Inferior parietal cortex (tissue), 1 donor: ENCODE measurements around the gene ARRB1.
A peak's percentile ranks its signal among the peaks of the same experiment; 100 is the strongest.
"Not testable (repeated sequence)": the region's sequence is repeated elsewhere in the genome, so short reads cannot be mapped to it uniquely, and the experiment has no call there.

Experiments
- DNase-seq: peaks from one replicate; pipeline ENCODE4 v3.0.0-alpha.2; 2016; ENCODE audit errors: extremely low spot score

The ARRB1 gene

DNA sequence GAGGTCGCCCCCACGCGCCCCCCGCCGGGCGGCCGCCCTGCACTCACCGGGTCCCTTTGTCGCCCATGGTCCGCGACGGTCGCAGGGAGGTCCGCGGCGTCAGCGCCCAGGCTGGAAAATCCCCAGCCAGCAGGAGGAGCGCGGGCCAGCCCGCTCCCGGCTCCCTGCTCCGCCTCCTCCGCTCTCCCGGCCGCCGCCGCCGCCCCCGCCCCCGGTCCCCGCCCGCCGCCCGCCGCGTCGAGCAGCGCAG is at the start of gene ARRB1:
TSS of gene ARRB1 (minus strand) at position 121 of the 250 bp plus-strand sequence. CDS start at position 67, 54 bp downstream.
- DNase-seq = no peak

DNA sequence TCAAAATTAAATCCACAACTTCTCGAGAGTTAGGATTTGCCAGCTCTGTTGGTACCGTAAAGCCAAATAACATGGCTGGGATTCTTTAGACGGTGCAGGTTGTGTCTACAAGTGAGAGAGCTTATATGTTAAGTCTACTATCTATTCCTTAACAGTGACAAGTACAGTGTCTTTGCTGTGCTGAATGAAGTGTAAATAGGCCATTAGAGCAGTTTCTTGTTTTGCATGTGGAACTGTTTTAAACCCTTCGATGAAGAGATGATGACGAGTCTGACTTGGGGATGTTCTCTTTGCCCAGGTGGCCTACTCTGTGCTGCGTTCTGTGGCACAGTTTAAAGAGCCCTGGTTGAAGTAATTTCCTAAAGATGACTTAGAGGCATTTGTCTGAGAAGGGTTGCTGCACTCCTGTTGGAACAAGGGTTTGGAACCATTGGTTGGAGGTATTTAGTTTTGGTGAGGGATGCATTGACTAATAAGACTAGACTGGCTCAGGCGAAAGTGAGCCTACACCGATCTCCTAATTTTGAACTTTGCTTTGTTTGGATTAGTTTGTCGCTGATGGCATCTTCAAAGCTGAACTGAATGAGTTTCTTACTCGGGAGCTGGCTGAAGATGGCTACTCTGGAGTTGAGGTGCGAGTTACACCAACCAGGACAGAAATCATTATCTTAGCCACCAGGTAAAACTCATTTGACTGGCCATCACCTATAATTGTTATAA is 48.8 kb upstream of the ARRB1 start:
- no peak for DNase-seq

DNA sequence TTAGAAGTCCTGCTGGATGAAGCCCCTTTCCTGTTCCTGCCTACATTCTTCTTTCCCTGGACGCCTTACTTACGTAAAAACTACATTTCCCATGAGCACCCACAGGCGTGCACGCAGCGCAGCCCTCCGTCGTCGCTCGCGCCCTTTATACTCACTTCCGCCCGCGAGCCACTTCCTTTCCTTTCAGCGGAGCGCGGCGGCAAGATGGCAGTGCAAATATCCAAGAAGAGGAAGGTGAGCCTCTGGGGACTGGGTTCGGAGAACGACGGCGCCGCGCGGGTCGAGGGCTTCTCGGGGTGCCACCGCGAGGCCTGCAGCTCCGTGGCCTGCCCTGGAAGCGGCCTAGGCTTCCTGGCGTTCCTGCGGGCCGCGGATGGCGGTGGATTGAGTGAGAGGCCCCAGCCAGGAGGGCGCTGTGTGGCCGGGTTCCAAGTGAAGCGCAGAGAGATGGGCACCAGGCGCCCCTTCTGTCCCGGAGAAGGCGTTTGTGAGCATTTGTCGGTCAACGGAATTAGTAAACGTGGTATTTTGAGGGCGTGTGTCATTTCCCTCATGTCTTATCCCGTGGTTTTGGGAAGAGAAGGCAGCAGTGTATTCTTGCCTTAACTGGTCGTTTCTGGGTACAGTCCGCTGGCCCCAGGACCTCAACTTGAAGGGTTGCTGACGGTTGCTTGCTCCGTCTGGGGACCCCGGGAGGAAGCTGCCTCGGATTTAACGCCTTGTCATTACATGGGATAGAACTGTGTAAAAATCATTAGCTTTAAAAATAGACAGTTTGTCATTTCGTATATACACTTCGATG is 48.1 kb upstream of the ARRB1 start, which contains the start of gene RPS3:
TSS of gene RPS3 (plus strand) at position 175 of the 802 bp plus-strand sequence. CDS start at position 205, 30 bp downstream.
- peak; percentile 94 for DNase-seq

DNA sequence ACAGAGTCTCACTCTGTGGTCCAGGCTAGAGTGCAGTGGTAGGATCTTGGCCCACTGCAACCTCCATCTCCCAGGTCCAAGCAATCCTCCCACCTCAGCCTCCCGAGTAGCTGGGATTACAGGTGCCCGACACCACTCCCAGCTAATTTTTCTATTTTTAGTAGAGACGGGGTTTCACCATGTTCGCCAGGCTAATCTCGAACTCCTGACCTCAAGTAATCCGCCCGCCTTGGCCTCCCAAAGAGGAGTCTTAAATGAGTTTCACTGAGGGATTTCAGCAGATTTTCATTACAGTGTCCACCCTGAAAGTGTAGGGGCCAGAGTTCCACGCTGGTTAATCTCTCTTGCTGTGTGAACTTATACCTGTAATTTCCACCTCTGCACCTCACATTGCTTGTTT is 47.4 kb upstream of the ARRB1 start:
- no peak for DNase-seq

DNA sequence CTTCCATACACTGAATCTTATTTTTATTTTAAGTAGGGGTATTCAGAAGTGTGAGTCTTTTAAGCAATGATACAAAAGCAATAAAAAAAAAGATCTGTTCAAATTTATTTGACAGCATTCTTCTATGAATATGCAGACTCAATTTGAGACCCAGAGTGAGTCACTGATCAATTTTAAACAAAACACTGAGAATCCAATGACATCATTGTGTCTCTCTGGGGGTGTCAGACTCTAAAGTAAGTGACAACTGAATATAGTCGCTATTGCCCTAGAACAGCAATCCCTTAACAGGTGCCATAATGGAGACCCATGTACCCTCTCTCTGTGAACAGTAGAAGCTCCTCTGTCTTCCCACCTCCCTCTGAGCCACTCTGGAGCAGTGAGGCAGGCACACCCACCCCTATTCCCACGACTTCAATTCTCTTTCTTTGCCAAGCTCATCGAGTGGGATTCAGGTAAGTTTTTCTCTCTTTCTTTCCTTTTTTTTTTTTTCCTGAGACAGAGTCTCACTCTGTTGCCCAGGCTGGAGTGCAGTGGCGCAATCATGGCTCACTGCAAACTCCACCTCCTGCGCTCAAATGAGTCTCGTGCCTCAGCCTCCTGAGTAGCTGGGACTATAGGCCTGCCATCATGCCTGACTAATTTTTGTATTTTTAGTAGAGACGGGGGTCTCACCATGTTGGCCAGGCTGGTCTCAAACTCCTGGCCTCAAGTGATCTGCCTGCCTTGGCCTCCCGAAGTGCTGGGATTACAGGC is 42.8 kb upstream of the ARRB1 start:
- DNase-seq = no peak

DNA sequence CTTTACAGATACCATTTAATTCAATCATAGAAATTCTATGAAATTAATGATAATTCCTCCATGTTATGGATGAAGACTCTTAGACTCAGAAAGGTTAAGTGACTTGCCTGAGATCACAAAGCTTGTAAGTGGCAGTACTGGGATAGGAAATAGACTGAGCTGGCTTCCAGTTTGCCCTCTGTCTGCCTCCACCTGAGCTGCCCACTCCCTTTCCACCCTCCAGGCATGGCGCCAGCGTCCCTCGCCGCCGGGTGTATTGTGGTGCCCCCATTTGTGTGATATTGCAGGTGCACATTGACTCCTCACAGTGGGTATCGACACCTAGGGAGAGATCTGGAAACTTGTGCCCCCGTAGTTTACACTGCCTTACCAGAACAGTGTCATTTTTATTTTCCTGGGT is 38.5 kb upstream of the ARRB1 start:
- DNase-seq = no peak

- DNase-seq = no peak
Measured at GRCh38 chr11:75389276-75389605, 37.8 kb upstream of the ARRB1 start.

DNA sequence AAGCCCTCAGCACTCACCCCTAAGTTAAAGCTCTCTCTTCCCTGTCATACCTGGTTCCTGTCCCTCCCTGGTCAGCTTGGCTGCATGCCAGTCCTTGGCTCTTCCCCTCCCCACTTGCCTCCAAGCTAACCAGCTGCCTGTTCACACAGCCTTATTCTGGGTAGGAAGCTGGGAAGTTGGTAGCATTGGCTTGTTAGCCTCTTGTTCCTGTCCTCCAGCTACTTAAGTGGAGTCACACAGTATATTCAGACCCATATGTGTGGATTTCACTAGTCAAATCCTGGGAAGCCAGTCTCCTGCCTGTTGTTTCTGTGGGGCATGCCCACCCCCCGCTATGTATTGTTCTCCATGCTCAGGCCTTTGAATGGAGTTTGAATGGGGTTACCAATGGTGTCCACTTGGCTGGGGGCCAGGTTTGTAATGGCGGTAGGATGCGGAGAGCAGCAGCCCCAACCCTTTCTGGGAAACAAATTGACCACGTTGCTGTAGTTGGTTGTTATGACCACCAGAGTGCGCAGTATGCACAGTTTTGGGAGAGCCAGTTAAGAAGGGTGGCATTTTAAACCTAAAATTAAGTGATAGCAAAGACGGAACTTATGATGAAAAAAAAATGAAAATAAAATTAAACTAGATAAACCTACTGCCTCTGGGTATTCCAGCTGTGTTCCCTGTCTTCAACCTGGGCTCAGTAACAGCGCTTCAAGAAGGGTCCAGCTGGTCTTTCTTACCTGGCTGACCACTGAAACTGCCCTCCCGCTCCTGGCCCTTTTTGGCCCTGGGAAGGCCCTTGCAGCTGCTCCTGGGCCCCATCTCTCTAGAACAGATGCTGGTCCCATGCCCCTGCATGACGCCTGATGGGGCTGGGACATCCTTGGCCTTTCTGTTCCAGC is 37.2 kb upstream of the ARRB1 start:
- peak; percentile 87 for DNase-seq

DNA sequence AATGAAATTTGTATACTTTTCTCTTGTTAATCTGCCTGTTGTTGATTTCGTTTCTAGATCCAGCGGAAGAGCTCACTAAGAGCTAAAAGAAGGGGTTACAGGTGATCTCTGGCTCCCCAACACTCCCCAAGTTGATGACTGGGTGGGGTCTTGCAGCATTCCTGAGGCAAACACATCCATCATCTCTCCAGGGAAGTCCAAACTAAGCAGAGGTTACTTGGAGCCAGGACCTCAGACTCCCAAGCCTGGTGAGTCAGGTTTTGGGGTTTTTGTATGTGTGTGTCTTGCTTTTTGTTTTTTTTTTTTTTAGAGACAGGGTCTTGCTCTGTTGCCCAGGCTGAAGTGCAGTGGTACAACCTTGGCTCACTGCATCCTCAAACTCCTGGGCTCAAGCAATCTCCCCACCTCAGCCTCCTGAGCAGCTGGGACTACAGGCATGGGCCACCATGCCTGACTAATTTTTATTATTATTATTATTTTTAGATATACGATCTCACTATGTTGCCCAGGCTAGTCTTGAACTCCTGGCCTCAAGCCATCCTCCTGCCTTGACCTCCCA is 36.4 kb upstream of the ARRB1 start:
- no peak for DNase-seq

- DNase-seq = no peak
Measured at GRCh38 chr11:75386942-75387630, 35.6 kb upstream of the ARRB1 start.

DNA sequence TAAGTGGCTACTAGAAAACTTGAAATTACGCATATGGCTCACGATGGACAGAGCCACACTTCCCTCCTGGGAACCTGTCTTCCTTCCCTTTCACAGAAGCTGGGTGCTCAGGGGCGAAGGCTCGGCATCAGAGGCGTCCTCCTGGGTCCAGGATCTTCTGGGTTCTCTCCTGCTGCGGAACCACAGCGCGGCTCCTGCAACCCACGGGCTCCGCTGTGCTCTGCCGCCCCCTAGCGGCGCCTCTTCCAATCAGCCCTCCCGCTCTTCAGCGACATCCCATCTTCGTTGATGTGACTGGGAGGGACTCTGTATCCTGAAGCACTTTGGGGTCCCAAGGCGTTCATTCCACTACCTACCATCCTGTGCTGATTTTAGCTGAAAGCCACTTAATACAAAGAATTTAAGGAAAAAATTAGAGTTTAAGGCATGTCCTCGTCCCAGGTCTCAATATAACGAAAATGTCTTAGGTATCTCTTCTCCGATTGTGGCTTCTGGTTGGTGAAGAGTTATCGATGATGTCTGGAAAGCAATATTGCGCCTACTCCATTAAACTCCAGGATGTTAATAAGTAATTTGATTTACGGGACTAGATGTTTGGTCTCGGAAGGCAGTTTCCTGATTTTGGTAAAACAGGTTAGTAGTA is 33.1 kb upstream of the ARRB1 start:
- DNase-seq = peak; percentile 92

GRCh38 chr11:75383246-75383645 is 31.8 kb upstream of the ARRB1 start:
- DNase-seq = no peak

GRCh38 chr11:75380716-75381420 is 29.4 kb upstream of the ARRB1 start:
- DNase-seq = no peak

- no peak for DNase-seq
Measured at GRCh38 chr11:75380245-75380644, 28.8 kb upstream of the ARRB1 start.

GRCh38 chr11:75378776-75379175 is 27.3 kb upstream of the ARRB1 start:
- not testable (repeated sequence) for DNase-seq

- no peak for DNase-seq
Measured at GRCh38 chr11:75376175-75376574, 24.7 kb upstream of the ARRB1 start.

- DNase-seq = no peak
Measured at GRCh38 chr11:75375626-75376025, 24.2 kb upstream of the ARRB1 start.

- DNase-seq = no peak
Measured at GRCh38 chr11:75374646-75375045, 23.2 kb upstream of the ARRB1 start.

DNA sequence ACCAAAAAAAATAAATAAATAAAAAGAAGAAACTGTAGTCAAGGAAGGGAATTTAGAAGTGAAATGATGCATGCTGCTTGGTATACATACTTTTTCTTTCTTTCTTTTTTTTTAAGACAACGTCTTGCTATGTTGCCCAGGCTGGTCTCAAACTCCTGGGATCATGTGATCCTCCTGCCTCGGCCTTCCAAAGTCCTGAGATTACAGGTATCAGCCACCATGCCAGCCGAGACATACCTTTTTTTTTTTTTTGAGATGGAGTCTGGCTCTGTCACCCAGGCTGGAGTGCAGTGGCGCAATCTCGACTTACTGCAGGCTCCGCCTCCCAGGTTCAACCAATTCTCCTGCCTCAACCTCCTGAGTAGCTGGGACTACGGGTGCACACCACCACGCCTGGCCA is 21.7 kb upstream of the ARRB1 start:
- no peak for DNase-seq
